Kidney tubule cell (primary cell): ENCODE data around the gene GTPBP3.
A peak's percentile ranks its signal among the peaks of the same experiment; 100 is the strongest.
"Not testable (repeated sequence)": the region's sequence is repeated elsewhere in the genome, so short reads cannot be mapped to it uniquely, and the experiment has no call there.

Experiments used
- DNase-seq: peaks from one replicate; pipeline ENCODE4 v3.0.0-alpha.2; 2018; ENCODE audit warnings: low spot score

GTPBP3 gene, protein sequence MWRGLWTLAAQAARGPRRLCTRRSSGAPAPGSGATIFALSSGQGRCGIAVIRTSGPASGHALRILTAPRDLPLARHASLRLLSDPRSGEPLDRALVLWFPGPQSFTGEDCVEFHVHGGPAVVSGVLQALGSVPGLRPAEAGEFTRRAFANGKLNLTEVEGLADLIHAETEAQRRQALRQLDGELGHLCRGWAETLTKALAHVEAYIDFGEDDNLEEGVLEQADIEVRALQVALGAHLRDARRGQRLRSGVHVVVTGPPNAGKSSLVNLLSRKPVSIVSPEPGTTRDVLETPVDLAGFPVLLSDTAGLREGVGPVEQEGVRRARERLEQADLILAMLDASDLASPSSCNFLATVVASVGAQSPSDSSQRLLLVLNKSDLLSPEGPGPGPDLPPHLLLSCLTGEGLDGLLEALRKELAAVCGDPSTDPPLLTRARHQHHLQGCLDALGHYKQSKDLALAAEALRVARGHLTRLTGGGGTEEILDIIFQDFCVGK

GRCh38 chr19:17336872-17337674, at the start of gene GTPBP3:
TSS of gene GTPBP3 (plus strand) at chr19:17337553. CDS start at chr19:17337612, 59 bp downstream.
- peak; percentile 98 for DNase-seq

DNA sequence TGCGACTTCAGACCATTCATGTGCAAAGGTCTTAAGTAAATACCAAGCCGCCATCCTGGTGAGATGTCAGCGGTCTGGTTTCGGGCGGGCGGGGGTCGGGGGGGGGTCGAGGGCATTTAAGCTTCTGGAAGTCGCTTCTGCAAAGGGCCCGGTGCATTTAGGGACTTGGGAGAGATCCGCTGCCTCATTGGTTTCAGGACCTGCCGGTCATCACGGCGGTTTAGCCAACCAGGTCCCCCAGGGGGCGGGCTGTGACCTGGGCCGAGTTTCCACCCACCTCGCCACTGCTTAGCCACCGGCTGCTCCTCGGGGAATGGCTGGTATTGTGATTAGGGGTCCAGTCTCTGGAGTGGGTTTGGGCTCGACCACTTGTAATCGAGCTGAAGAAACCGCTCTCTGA, 47.9 kb upstream of the GTPBP3 start:
- DNase-seq: peak; percentile 57

DNA sequence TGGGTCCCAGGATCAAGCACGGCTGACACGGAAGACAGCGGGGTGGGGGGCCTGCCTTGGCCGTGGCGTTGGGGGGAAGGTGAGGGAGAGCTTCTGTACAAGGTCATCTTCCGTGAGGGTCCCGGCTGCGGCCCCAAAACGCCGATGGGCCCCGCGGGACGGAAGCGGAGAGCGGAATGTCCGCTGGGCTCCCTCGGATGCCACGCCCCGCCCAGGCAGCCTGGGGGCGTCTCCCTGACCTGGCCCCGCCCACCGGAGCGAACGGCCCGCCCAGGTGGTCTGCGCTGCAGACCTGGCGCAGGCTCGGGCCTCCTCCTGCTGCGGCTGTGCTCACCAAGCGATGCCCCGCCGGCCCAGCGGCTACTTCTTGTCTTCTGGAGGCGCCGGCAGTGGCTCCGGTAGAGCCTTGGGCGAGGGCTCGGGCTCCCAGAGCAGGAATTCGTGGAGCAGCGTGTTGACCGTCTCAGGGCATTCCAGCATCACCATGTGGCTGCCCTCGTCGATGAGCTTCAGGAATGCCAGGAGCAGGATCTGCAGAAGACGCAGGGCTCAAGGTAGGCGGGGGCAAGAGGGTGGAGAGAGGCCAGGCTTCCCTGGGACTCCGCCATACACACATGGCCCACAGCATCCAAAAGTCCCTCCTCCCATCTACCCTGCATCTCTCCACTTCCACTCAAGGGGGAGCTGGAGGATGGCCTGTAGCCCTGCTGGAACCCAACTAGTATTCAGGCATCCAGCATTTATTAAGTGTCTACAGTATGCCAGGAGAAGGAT, 44.9 kb upstream of the GTPBP3 start:
- DNase-seq: peak; percentile 78

GRCh38 chr19:17293605-17294004, 43.7 kb upstream of the GTPBP3 start:
- no peak for DNase-seq

GRCh38 chr19:17294051-17294891, 43.1 kb upstream of the GTPBP3 start:
- peak; percentile 12 for DNase-seq

DNA sequence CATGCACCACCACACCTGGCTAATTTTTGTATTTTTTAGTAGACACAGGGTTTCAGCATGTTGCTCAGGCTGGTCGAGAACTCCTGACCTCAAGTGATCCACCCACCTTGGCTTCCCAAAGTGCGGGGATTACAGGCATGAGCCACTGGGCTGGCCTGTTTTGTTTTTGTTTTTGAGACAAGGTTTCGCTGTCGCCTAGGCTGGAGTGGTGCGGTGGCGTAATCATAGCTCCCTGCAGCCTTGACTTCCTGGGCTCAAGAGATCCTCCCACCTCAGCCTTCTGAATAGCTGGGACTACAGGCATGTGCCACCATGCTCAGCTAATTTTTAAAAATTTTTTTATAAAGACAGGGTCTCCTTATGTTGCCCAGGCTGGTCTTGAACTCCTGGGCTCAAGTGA, 41.8 kb upstream of the GTPBP3 start:
- DNase-seq: not testable (repeated sequence)

GRCh38 chr19:17296273-17296672, 41.1 kb upstream of the GTPBP3 start:
- DNase-seq: peak; percentile 78

DNA sequence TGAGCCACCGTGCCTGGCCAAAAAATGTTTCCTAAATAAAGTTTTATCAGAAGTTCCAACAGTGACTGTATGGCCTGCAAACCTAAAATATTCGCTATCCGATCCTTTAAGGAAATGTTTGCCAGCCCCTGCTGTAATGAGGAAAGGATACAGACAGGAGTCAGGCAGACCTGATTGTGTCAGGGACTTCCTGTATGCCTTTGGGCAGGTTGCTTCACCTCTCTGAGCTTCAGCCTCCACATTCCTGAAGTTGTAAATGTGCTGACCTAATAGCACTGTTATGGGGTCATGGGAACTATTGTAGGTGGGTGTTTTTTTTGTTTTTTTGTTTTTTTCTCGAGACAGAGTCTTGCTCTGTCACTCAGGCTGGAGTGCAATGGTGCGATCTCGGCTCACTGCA, 40.4 kb upstream of the GTPBP3 start:
- DNase-seq: peak; percentile 63

- no peak for DNase-seq
These were observed 36.2 kb upstream of the GTPBP3 start for GRCh38 chr19:17300992-17301619.

GRCh38 chr19:17302391-17303166, 34.8 kb upstream of the GTPBP3 start:
- DNase-seq: peak; percentile 21

DNA sequence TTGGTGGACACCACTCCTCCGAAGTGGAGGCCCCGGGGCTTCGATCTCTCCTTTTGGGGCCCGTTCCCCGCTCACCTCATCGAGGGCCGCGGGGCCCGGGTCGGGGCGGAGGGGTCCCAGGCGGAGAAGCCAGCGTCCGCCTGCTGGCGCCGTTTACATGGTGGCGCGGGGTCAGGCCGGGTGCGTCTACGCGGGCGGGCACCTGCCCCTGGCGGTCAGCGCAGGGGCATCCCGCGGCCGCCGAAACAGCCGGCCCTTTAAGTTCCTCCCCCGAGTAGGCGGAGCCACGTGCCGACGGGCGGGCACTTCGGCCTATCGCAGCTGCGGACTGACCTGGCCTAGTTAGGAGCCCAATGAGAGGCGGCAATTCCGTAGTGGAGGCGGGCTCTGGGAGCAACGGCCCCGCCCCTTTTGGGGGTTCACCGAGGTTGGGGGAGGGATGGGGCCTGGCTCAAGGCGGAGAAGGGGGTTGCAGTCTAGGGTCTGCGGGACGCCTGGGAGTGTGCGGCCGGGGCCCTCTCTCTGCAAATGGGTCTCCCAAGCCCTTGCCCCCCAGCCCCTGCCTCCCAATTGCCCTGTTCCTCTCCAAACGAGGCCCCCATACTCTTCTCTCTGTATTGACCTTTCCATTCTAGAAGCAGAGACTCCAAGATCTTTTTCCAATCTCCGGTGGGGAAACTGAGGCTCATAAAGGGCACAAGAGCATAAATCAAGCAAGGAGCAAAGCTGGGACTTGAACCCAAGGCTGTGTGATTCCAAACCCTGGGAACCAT, 34.0 kb upstream of the GTPBP3 start, which contains the start of gene ABHD8:
Gene ABHD8 (minus strand): TSS at position 259 of the 773 bp plus-strand sequence. CDS start 1,809 bp downstream, outside the sequence.
- DNase-seq: peak; percentile 97

DNA sequence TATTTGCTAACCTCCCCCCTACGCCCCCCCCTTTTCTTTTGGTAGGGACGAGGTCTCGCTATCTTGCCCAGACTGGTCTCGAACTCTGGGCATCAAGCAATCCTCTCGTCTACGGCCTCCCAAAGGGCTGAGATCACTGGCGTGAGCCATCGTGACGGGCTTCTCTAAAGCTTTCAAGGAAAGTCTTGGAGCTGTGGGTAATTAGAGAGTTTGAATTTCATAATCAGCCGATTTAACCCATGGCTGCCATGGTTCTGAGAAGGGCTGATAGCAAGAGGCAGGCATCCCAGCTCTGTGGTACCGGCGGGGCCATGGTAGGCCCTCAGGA, 33.4 kb upstream of the GTPBP3 start:
- DNase-seq: peak; percentile 6

- DNase-seq: peak; percentile 38
These were observed 32.8 kb upstream of the GTPBP3 start for GRCh38 chr19:17304386-17305215.

GRCh38 chr19:17305216-17305516, 32.2 kb upstream of the GTPBP3 start:
- no peak for DNase-seq

DNA sequence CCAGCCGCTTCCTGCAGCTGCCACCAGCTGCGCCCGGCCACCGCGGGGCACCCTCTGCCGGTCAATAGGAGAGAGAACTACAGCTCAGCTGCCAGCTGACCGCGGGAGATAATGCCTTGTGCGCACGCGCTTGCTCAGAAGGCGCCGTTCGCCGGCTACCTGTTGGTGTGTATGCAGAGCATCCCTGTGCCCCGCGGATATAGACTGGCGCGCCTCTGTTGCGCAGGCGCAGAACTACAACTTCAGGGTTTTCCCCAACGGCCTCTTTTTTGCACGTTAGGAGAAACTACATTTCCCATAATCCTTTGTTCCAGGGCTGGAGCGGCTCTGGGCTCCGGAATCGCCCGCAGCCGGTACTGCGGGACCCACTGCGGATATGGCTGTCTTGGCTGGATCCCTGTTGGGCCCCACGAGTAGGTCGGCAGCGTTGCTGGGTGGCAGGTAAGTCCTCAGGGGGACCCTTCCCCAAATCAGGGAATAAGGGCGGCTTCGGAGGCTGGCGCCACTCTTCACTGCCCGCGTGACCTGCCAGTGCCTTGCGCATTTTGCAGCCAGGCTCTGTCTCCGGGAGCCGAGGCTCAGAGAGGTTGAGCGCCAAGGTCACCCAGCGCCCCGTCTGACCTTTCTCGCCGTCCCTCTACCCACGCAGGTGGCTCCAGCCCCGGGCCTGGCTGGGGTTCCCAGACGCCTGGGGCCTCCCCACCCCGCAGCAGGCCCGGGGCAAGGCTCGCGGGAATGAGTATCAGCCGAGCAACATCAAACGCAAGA, 31.7 kb upstream of the GTPBP3 start, which contains the start of gene MRPL34:
Gene MRPL34 (plus strand): TSS at position 356 of the 768 bp plus-strand sequence. CDS start 21 bp downstream, at position 377.
- DNase-seq: peak; percentile 100

GRCh38 chr19:17306285-17306714, 31.1 kb upstream of the GTPBP3 start:
- DNase-seq: peak; percentile 6

- no peak for DNase-seq
These were observed 29.4 kb upstream of the GTPBP3 start for GRCh38 chr19:17307876-17308377.
